ENCODE measurements around the gene FBXO9.

Gene FBXO9

GRCh38 chr6:53130569-53131290, 65.5 kb downstream of the FBXO9 start:
- in situ Hi-C loops (cut with MboI; ENCODE audit: low sequenced_read_pairs): no loop called here

DNA sequence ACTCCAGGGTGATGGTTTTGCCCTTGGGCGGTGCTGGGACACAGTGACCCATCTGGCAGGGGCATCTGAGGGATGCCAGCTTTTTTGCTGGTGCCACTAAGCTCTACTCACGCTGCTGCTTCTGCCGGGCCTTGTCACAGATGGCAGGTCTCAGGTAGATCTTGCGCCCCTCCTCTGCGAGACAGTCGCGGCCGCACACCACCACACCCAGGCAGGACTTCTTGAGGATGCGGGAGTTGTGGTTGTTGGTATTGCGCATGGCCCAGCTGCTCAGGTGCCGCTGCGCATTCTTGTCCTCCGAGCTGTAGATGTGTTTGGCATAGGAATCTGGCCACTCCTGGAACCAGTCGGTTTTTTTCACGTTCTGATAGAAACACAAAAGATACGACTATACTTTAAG, 68.8 kb downstream of the FBXO9 start:
- in situ Hi-C loops (cut with MboI; ENCODE audit: low sequenced_read_pairs): no loop called here

- in situ Hi-C loops (cut with MboI; ENCODE audit: low sequenced_read_pairs): no loop called here
Measured at GRCh38 chr6:53134601-53135235, 69.5 kb downstream of the FBXO9 start.

- in situ Hi-C loops (cut with MboI; ENCODE audit: low sequenced_read_pairs): no loop called here
Measured at GRCh38 chr6:53136000-53136609, 70.9 kb downstream of the FBXO9 start.

GRCh38 chr6:53139841-53140413, 74.7 kb downstream of the FBXO9 start:
- in situ Hi-C loops (cut with MboI; ENCODE audit: low sequenced_read_pairs): no loop called here

- in situ Hi-C loops (cut with MboI; ENCODE audit: low sequenced_read_pairs): no loop called here
Measured at GRCh38 chr6:53142810-53143209, 77.6 kb downstream of the FBXO9 start.

GRCh38 chr6:53143710-53144109, 78.5 kb downstream of the FBXO9 start:
- in situ Hi-C loops (cut with MboI; ENCODE audit: low sequenced_read_pairs): no loop called here

- in situ Hi-C loops (cut with MboI; ENCODE audit: low sequenced_read_pairs): no loop called here
Measured at GRCh38 chr6:53144802-53145201, 79.6 kb downstream of the FBXO9 start.

GRCh38 chr6:53148684-53149083, 83.5 kb downstream of the FBXO9 start, which contains the start of gene GCM1:
Gene GCM1 (minus strand): TSS chr6:53148841. CDS start chr6:53145632, 3,209 bp downstream.
- in situ Hi-C loops (cut with MboI; ENCODE audit: low sequenced_read_pairs): no loop called here
